H1 (cell line): ENCODE measurements around the gene MICU2. TPM values are rescaled to one million over a fixed set of nuclear protein-coding genes. Genes with fewer than 3 reads are reported as not detected.

Experiments used
- CTCF ChIA-PET: fragments of 300-600 bp; sonication (Branson Sonifier 250); formaldehyde crosslinking; loops from one replicate; lab custom pipeline; 2021; ENCODE audit not compliant: partially characterized antibody; lab: Charles Lee
- POLR2A ChIA-PET: fragments of 300-600 bp; sonication (Branson Sonifier 250); formaldehyde crosslinking; loops from one replicate; lab custom pipeline; 2021; ENCODE audit warnings: inconsistent platforms; ENCODE audit not compliant: partially characterized antibody; lab: Charles Lee
- DNase-seq, 2 experiments: peaks; one replicate each; pipeline versions ENCODE4 v3.0.0 to v3.0.0-alpha.2; 2010 to 2022; ENCODE audit warnings: low spot score in 2 of 2, low read depth in 1 of 2, mixed read lengths in 1 of 2
- FAIRE-seq: peaks from 2 replicates; lab custom pipeline; 2011; peaks lifted over from hg19 to GRCh38; lab: Jason Lieb, UNC
- H2AFZ ChIP-seq: 2 replicates; pipeline ENCODE4 v1.8.1; 2012; ENCODE audit warnings: low read length, inconsistent platforms
- H2AK5ac ChIP-seq: 2 replicates; pipeline ENCODE4 v1.6.1; 2013; ENCODE audit warnings: low read depth, low read length
- H2BK120ac ChIP-seq: replicated peaks from 2 replicates; pipeline ENCODE3; 2013; ENCODE audit warnings: low read depth, low read length, inconsistent platforms
- H2BK12ac ChIP-seq: 2 replicates; pipeline ENCODE4 v1.6.1; 2013; ENCODE audit warnings: low read depth, low read length
- H2BK15ac ChIP-seq: 2 replicates; pipeline ENCODE4 v1.6.1; 2013; ENCODE audit warnings: low read length
- H2BK20ac ChIP-seq: 2 replicates; pipeline ENCODE4 v1.6.1; 2013; ENCODE audit warnings: low read length
- H2BK5ac ChIP-seq: 2 replicates; pipeline ENCODE4 v1.6.1; 2013; ENCODE audit warnings: low read depth, low read length
- H3K14ac ChIP-seq: 2 replicates; pipeline ENCODE4 v1.6.1; 2013; ENCODE audit warnings: inconsistent platforms; ENCODE audit not compliant: insufficient read length
- H3K18ac ChIP-seq: 2 replicates; pipeline ENCODE4 v1.6.1; 2013; ENCODE audit warnings: low read length; ENCODE audit errors: extremely low read depth
- H3K23ac ChIP-seq: 2 replicates; pipeline ENCODE4 v1.6.1; 2013; ENCODE audit warnings: inconsistent platforms; ENCODE audit not compliant: insufficient read length
- H3K23me2 ChIP-seq: 2 replicates; pipeline ENCODE4 v1.6.1; 2013; ENCODE audit warnings: low read depth, low read length
- H3K27ac ChIP-seq: 2 replicates; pipeline ENCODE4 v1.6.1; 2011; ENCODE audit warnings: low read depth, low read length, inconsistent platforms
- H3K27me3 ChIP-seq, 4 experiments: replicated peaks in 1 of 4; 1 replicate in 1 of 4; 2 replicates in 3 of 4; pipeline versions ENCODE4 v1.6.1 to v1.8.1; 2011 to 2013; ENCODE audit warnings: low read length in 3 of 4, mild to moderate bottlenecking in 3 of 4, inconsistent platforms in 2 of 4, mixed read lengths in 2 of 4, moderate library complexity in 1 of 4; ENCODE audit not compliant: control insufficient read depth in 3 of 4, insufficient read depth in 3 of 4; ENCODE audit errors: extremely low read depth in 1 of 4
- H3K36me3 ChIP-seq, 4 experiments: 2 replicates each; pipeline versions ENCODE4 v1.6.1 to v1.8.1; 2011 to 2013; ENCODE audit warnings: mild to moderate bottlenecking in 4 of 4, low read length in 3 of 4, moderate library complexity in 2 of 4, control low read depth in 1 of 4, inconsistent platforms in 1 of 4; ENCODE audit not compliant: insufficient read depth in 4 of 4, control insufficient read depth in 2 of 4
- H3K4ac ChIP-seq: replicated peaks from 2 replicates; pipeline ENCODE3; 2013; ENCODE audit warnings: low read length, low read depth, mixed read lengths, inconsistent platforms; ENCODE audit not compliant: insufficient read length
- H3K4me1 ChIP-seq, 4 experiments: replicated peaks in 1 of 4; 1 replicate in 1 of 4; 2 replicates in 3 of 4; pipeline versions ENCODE4 v1.6.1 to v1.8.1; 2011 to 2013; ENCODE audit warnings: low read length in 3 of 4, inconsistent platforms in 2 of 4, mixed read lengths in 1 of 4; ENCODE audit not compliant: insufficient read depth in 4 of 4, control insufficient read depth in 3 of 4
- H3K4me2 ChIP-seq, 2 experiments: 2 replicates each; pipeline versions ENCODE4 v1.6.1 to v1.8.1; 2011 to 2013; ENCODE audit warnings: low read depth in 2 of 2, low read length in 2 of 2, control low read depth in 1 of 2, inconsistent platforms in 1 of 2, mild to moderate bottlenecking in 1 of 2; ENCODE audit not compliant: insufficient read depth in 1 of 2
- H3K4me3 ChIP-seq, 4 experiments: fragments of 200-600, 300-600 bp in 1 of 4; sonication (generic), shearing (Covaris generic), sonication (Bioruptor Twin) in 1 of 4; 2 replicates each; pipeline versions ENCODE4 v1.5.1 to v1.8.1; 2011 to 2016; ENCODE audit warnings: low read length in 4 of 4, low read depth in 3 of 4, control low read depth in 2 of 4, inconsistent platforms in 2 of 4, mild to moderate bottlenecking in 2 of 4, mixed read lengths in 1 of 4, moderate library complexity in 1 of 4; ENCODE audit not compliant: insufficient read depth in 2 of 4; ENCODE audit errors: extremely low read depth in 1 of 4
- H3K56ac ChIP-seq: replicated peaks from 2 replicates; pipeline ENCODE3; 2013; ENCODE audit warnings: low read depth, mild to moderate bottlenecking, mixed read lengths, low read length, inconsistent platforms; ENCODE audit not compliant: insufficient read length
- H3K79me1 ChIP-seq: 2 replicates; pipeline ENCODE4 v1.6.1; 2013; ENCODE audit warnings: low read depth, low read length, control low read depth
- H3K79me2 ChIP-seq, 2 experiments: 2 replicates each; pipeline versions ENCODE4 v1.6.1 to v1.8.1; 2012 to 2013; ENCODE audit warnings: low read length in 2 of 2, mild to moderate bottlenecking in 2 of 2, inconsistent platforms in 1 of 2; ENCODE audit not compliant: insufficient read depth in 2 of 2, control insufficient read depth in 1 of 2
- H3K9ac ChIP-seq, 4 experiments: replicated peaks in 1 of 4; 1 replicate in 1 of 4; 2 replicates in 3 of 4; pipeline versions ENCODE4 v1.6.1 to v1.8.1; 2011 to 2013; ENCODE audit warnings: low read depth in 3 of 4, low read length in 3 of 4, control low read depth in 2 of 4, mild to moderate bottlenecking in 2 of 4, moderate library complexity in 2 of 4, inconsistent platforms in 1 of 4; ENCODE audit errors: extremely low read depth in 1 of 4
- H3K9me3 ChIP-seq, 2 experiments: 2 replicates each; pipeline versions ENCODE4 v1.6.1 to v1.8.1; 2012 to 2013; ENCODE audit warnings: mild to moderate bottlenecking in 2 of 2, moderate library complexity in 2 of 2, control low read depth in 1 of 2, inconsistent platforms in 1 of 2, low read depth in 1 of 2, low read length in 1 of 2, mixed read lengths in 1 of 2; ENCODE audit not compliant: insufficient read depth in 2 of 2
- H4K20me1 ChIP-seq, 2 experiments: replicated peaks in 1 of 2; 2 replicates each; pipeline versions ENCODE3 to v1.8.1; 2011 to 2013; ENCODE audit warnings: inconsistent platforms in 2 of 2, low read length in 2 of 2, mild to moderate bottlenecking in 1 of 2; ENCODE audit not compliant: insufficient read depth in 2 of 2, control insufficient read depth in 1 of 2
- H4K5ac ChIP-seq: 2 replicates; pipeline ENCODE4 v1.6.1; 2013; ENCODE audit warnings: low read length, low read depth, mixed read lengths, inconsistent platforms; ENCODE audit not compliant: insufficient read length
- H4K8ac ChIP-seq: 2 replicates; pipeline ENCODE4 v1.8.0; 2013; ENCODE audit warnings: mild to moderate bottlenecking, moderate library complexity, low read length, inconsistent platforms; ENCODE audit not compliant: insufficient read depth; ENCODE audit errors: extremely low read depth
- H4K91ac ChIP-seq: replicated peaks from 2 replicates; pipeline ENCODE3; 2013; ENCODE audit warnings: low read length, mixed read lengths, inconsistent platforms; ENCODE audit not compliant: insufficient read length
- BRCA1 ChIP-seq: IDR thresholded peaks from 2 replicates; pipeline ENCODE4 v1.6.1; 2012; ENCODE audit warnings: low read depth, low read length, improper control_type of control experiment
- CEBPB ChIP-seq: IDR thresholded peaks from 2 replicates; pipeline ENCODE4 v1.6.1; 2012; ENCODE audit warnings: low read depth, low read length
- RAD21 ChIP-seq, 2 experiments: IDR thresholded peaks in 1 of 2; conservative IDR thresholded peaks in 1 of 2; 2 replicates each; pipeline ENCODE4 v1.6.1; 2011; ENCODE audit warnings: low read depth in 2 of 2, low read length in 2 of 2, improper control_type of control experiment in 1 of 2, inconsistent platforms in 1 of 2, mild to moderate bottlenecking in 1 of 2, moderate library complexity in 1 of 2
- WGBS, 2 experiments: shearing (Covaris generic) in 1 of 2; methylation state at CpG; one replicate each; pipeline versions ENCODE4 v1.1.6 to v1.1.7; 2013 to 2015; ENCODE audit warnings: low lambda C conversion rate in 2 of 2, mixed read lengths in 2 of 2, inconsistent platforms in 1 of 2, low coverage in 1 of 2, missing lambda C conversion rate in 1 of 2; ENCODE audit not compliant: insufficient replicate concordance in 2 of 2, insufficient coverage in 1 of 2, insufficient read length in 1 of 2; ENCODE audit errors: extremely low coverage in 1 of 2, missing lambda C conversion rate in 1 of 2; 5-methylcytosine and 5-hydroxymethylcytosine counted together
- polyA plus RNA-seq, 7 experiments: library from polyadenylated mRNA; depleted of rRNA in 3 of 7; stranded (reverse) in 5 of 7; unstranded in 2 of 7; fragments of >200 nt in 5 of 7; fragments of 200-250 nt in 2 of 7; gene quantifications; 1 replicate in 5 of 7; 2 replicates in 1 of 7; 4 replicates in 1 of 7; pipeline versions ENCODE4 v1.2.1 to v1.2.3, GENCODE V29; 2011 to 2013; ENCODE audit warnings: missing spikeins in 2 of 7, mixed read lengths in 2 of 7
- total RNA-seq: library from RNA; stranded (reverse); fragmentation: NEBNext Ultra II Directional; extraction: Animal tissue kit (Norgen Biotek cat#: 25700); gene quantifications from 2 replicates; pipeline ENCODE4 v1.2.1, GENCODE V29; 2021
- TF ChIP-seq, protein P1 (sequence below), 3 experiments: IDR thresholded peaks; 1 replicate in 2 of 3; 2 replicates in 1 of 3; pipeline versions ENCODE4 v1.5.1 to v1.6.1; 2011; ENCODE audit warnings: low read length in 3 of 3, mild to moderate bottlenecking in 3 of 3, inconsistent platforms in 2 of 3, low read depth in 1 of 3, moderate library complexity in 1 of 3; ENCODE audit not compliant: insufficient read depth in 1 of 3; ENCODE audit errors: control extremely low read depth in 1 of 3

MICU2 gene
- total and polyA plus RNA-seq, 2 of the 8 experiments (the other 6 are each of a cell fraction or from before 2014, with no cell fraction given): 34.6 to 36.5 TPM

DNA sequence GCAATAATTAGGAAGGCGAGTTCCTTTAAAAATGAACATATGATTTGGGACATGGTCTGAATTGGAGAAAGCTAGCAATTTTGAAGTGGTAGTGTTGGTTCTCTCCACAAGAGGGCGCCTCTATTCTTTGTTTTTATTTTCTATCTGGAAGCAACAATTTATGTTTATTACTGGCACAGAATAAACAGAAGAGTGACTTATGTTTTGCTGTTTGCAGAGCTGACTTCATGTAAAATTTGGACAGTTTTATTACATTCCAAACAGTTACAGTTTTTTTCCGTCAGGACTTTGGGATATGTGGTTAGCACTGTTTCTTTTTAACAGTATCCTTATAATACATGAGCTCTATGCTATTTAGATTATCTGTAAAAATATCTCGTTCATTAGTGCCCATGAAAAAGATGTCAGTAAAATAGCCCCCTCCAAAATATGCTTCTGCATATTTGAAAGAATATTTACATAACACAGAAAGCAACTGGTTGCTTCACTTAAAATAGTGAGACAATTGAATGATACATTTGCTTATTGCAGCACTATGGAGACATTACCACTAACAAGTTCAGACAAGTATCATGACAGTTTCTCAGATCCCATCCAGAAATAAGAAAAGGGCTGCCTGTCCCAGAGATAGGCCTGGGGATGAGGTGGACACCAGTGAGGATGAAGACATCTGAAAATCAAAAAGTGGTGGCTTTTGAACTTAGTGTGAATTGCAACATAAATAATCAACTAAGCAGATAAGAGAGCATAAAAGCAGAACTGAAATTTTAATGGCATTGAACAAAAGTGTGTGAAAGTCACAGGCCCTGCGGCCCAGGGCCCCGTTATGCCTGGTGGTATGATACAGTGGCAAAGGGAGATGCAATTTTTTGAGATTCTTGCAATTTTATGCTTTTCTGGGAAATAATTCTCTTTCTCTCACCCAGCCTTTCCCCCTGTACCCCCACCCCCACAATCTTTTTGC lies 34.6 kb upstream of the MICU2 start:
- Histone ChIP-seq H3K9me3 (no peaks in the 10 kb centered on the region), H3K9ac (no peak overlapping the region), H2AK5ac (no peak overlapping the region), H3K14ac (no peak overlapping the region), H3K4me2 (no peak overlapping the region), H3K27me3 (no peaks in the 10 kb centered on the region), H3K23ac (no peak overlapping the region), H3K27ac (no peak overlapping the region), H3K23me2 (no peaks in the 10 kb centered on the region; the same call in 1 of the 2 replicates), H3K18ac (no peak overlapping the region), H3K36me3 (no peaks in the 10 kb centered on the region), H3K4ac (no peak overlapping the region), H2BK5ac (no peak overlapping the region), H4K8ac (no peak overlapping the region), H3K79me1 (no peaks in the 10 kb centered on the region), H3K79me2 (no peaks in the 10 kb centered on the region), H3K4me3 (no peak overlapping the region), H2BK15ac (no peak overlapping the region), H3K56ac (no peak overlapping the region), H2BK20ac (no peak overlapping the region), H2AFZ (no peak overlapping the region), H4K20me1 (no peaks in the 10 kb centered on the region), H2BK120ac (no peak overlapping the region), H4K91ac (no peak overlapping the region), H4K5ac (no peak overlapping the region), H3K4me1 (no peaks in the 10 kb centered on the region), H2BK12ac (no peak overlapping the region)
- CTCF ChIA-PET: interaction anchor here (0.6 to 5.8 kb wide), 57 partner anchors 8 to 1646 kb away, joined by 3 to 41 read pairs (median 3); partner anchors contain the start of gene MICU2
- TF ChIP-seq RAD21 (IDR thresholded peaks at IDR 0.05 in 1 of 2, conservative IDR thresholded peaks at IDR 0.05 in 1 of 2; ENCODE audit: low read depth in 2 of 2, low read length in 2 of 2) (peak; percentile 66 to 69), CEBPB (no peak), BRCA1 (no peak)
- TF ChIP-seq, protein P1, sequence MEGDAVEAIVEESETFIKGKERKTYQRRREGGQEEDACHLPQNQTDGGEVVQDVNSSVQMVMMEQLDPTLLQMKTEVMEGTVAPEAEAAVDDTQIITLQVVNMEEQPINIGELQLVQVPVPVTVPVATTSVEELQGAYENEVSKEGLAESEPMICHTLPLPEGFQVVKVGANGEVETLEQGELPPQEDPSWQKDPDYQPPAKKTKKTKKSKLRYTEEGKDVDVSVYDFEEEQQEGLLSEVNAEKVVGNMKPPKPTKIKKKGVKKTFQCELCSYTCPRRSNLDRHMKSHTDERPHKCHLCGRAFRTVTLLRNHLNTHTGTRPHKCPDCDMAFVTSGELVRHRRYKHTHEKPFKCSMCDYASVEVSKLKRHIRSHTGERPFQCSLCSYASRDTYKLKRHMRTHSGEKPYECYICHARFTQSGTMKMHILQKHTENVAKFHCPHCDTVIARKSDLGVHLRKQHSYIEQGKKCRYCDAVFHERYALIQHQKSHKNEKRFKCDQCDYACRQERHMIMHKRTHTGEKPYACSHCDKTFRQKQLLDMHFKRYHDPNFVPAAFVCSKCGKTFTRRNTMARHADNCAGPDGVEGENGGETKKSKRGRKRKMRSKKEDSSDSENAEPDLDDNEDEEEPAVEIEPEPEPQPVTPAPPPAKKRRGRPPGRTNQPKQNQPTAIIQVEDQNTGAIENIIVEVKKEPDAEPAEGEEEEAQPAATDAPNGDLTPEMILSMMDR (IDR thresholded peaks at IDR 0.05; ENCODE audit: control extremely low read depth in 1 of 3, insufficient read depth in 1 of 3, low read depth in 1 of 3, low read length in 3 of 3): peak in 2 of 3 experiments; percentile 28 to 55; a peak in 2 of 4 replicates
- peak; percentile 48 for FAIRE-seq
- 48% methylated on average over 6 of the region's 6 CpGs; no CpG with 5 or more reads in 1 of the 2 experiments for WGBS, 2 experiments
- POLR2A ChIA-PET: interaction anchor here (0.7 kb wide), 1 partner anchor 452 kb away, joined by 3 read pairs; no protein-coding TSS in a partner anchor
- DNase-seq: peak in 1 of 2 experiments; percentile 53
